Loucy (cell line): ENCODE results near the gene RAB11FIP5.

Experiments
- H2AFZ ChIP-seq: fragments of 200-600 bp; sonication (generic); 2 replicates; pipeline ENCODE4 v1.6.0; 2016; ENCODE audit warnings: antibody characterized with exemption, mild to moderate bottlenecking, low read length, moderate library complexity
- H3F3A ChIP-seq: fragments of 200-600 bp; 2 replicates; pipeline ENCODE4 v1.6.0; 2016; ENCODE audit warnings: antibody characterized with exemption, low read depth, mild to moderate bottlenecking
- H3K27me3 ChIP-seq: fragments of 200-600 bp; sonication (generic); 2 replicates; pipeline ENCODE4 v1.6.1; 2014; ENCODE audit warnings: low read length, mild to moderate bottlenecking; ENCODE audit not compliant: insufficient read depth, poor library complexity, severe bottlenecking
- H3K36me3 ChIP-seq: fragments of 200-600 bp; sonication (generic); 2 replicates; pipeline ENCODE4 v1.6.1; 2016; ENCODE audit warnings: low read length; ENCODE audit not compliant: insufficient read depth
- H3K4me1 ChIP-seq: fragments of 200-600 bp; sonication (generic); 2 replicates; pipeline ENCODE4 v1.5.1; 2014; ENCODE audit warnings: low read length, mild to moderate bottlenecking; ENCODE audit not compliant: insufficient read depth, poor library complexity, severe bottlenecking
- H3K4me2 ChIP-seq: fragments of 200-600 bp; sonication (generic); 2 replicates; pipeline ENCODE4 v1.6.0; 2014; ENCODE audit warnings: antibody characterized with exemption, low read length, low read depth, mild to moderate bottlenecking; ENCODE audit not compliant: poor library complexity, severe bottlenecking
- H3K4me3 ChIP-seq: fragments of 200-600 bp; sonication (generic); 2 replicates; pipeline ENCODE4 v1.5.1; 2014; ENCODE audit warnings: low read length, mild to moderate bottlenecking, mixed read lengths; ENCODE audit not compliant: poor library complexity, severe bottlenecking
- H3K79me2 ChIP-seq: fragments of 200-600 bp; sonication (generic); 2 replicates; pipeline ENCODE4 v1.6.1; 2014; ENCODE audit warnings: low read length; ENCODE audit not compliant: insufficient read depth
- H3K9ac ChIP-seq: fragments of 200-600 bp; sonication (generic); 2 replicates; pipeline ENCODE4 v1.6.0; 2014; ENCODE audit warnings: mild to moderate bottlenecking, low read depth, low read length, moderate library complexity; ENCODE audit not compliant: poor library complexity, severe bottlenecking
- H3K9me2 ChIP-seq: fragments of 200-600 bp; sonication (generic); replicated peaks from 2 replicates; pipeline ENCODE4 v1.6.1; 2016; ENCODE audit warnings: low read depth, low read length, mixed read lengths
- H3K9me3 ChIP-seq: fragments of 200-600 bp; sonication (generic); 2 replicates; pipeline ENCODE4 v1.6.1; 2014; ENCODE audit warnings: mild to moderate bottlenecking, antibody characterized with exemption, low read length, low read depth; ENCODE audit not compliant: insufficient read depth
- H4K20me1 ChIP-seq: fragments of 200-600 bp; sonication (generic); 2 replicates; pipeline ENCODE4 v1.6.0; 2014; ENCODE audit warnings: antibody characterized with exemption, low read length, mild to moderate bottlenecking; ENCODE audit not compliant: insufficient read depth, poor library complexity, severe bottlenecking
- EZH2phosphoT487 ChIP-seq: fragments of 200-600 bp; IDR thresholded peaks from 2 replicates; pipeline ENCODE4 v1.6.1; 2018; ENCODE audit warnings: antibody characterized with exemption, mild to moderate bottlenecking, moderate library complexity, borderline replicate concordance
- TF ChIP-seq, protein P1 (sequence below): fragments of 200-600 bp; sonication (generic); conservative IDR thresholded peaks from 2 replicates; pipeline ENCODE4 v1.5.1; 2014; ENCODE audit warnings: mild to moderate bottlenecking, antibody characterized with exemption, low read length

RAB11FIP5 gene

DNA sequence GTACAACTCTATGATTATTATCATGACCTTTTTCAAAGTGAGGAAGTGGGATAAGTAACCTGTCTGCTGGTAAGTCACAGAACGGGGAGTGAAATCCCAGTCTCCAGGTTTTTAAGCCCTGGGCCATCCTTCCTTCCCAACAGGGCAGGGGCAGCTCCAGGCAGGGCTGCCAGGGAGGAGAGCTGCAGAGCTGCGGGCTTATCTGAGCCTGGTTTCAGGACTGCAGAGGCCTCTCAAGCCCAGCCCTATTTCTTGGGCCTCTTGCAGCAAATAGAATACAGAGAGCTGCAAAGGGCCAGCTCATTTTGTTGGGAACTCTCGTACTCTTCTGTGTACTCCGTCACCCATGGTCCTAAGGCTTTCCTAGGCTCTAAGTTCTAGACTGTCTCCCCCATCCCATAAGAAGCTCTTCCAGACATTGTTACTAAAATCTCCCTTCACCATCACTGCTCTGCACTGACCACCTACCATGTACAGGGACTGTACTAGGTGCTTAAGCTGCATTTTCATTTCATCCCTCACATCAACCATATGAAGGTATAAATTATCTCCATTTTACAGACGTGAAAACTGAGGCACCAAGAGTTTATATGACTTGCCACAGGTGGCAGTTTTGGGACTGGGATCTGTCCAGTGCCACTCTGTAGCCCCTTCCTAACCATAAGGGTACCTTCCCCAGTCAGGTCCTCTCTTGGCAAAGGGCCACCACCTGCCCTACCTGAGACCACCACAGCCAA lies 3.1 kb downstream of the RAB11FIP5 start:
- no peak for TF ChIP-seq EZH2phosphoT487
- TF ChIP-seq, protein P1, sequence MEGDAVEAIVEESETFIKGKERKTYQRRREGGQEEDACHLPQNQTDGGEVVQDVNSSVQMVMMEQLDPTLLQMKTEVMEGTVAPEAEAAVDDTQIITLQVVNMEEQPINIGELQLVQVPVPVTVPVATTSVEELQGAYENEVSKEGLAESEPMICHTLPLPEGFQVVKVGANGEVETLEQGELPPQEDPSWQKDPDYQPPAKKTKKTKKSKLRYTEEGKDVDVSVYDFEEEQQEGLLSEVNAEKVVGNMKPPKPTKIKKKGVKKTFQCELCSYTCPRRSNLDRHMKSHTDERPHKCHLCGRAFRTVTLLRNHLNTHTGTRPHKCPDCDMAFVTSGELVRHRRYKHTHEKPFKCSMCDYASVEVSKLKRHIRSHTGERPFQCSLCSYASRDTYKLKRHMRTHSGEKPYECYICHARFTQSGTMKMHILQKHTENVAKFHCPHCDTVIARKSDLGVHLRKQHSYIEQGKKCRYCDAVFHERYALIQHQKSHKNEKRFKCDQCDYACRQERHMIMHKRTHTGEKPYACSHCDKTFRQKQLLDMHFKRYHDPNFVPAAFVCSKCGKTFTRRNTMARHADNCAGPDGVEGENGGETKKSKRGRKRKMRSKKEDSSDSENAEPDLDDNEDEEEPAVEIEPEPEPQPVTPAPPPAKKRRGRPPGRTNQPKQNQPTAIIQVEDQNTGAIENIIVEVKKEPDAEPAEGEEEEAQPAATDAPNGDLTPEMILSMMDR = no peak
- Histone ChIP-seq H3K9me2 (no peaks in the 10 kb centered on the region), H3F3A (0 out of 2 replicates have a peak, but pooled peaks cover 6% of the 10 kb centered on the region), H3K4me3 (peak overlapping the region; percentile 73), H3K9ac (peak overlapping the region; percentile 2), H2AFZ (no peak overlapping the region), H3K79me2 (peaks cover 25% of the 10 kb centered on the region; the same call in 1 of the 2 replicates), H3K4me1 (peaks cover 59% of the 10 kb centered on the region), H4K20me1 (no peaks in the 10 kb centered on the region), H3K9me3 (no peaks in the 10 kb centered on the region), H3K27me3 (no peaks in the 10 kb centered on the region), H3K4me2 (peak overlapping the region; percentile 70), H3K36me3 (no peaks in the 10 kb centered on the region)

DNA sequence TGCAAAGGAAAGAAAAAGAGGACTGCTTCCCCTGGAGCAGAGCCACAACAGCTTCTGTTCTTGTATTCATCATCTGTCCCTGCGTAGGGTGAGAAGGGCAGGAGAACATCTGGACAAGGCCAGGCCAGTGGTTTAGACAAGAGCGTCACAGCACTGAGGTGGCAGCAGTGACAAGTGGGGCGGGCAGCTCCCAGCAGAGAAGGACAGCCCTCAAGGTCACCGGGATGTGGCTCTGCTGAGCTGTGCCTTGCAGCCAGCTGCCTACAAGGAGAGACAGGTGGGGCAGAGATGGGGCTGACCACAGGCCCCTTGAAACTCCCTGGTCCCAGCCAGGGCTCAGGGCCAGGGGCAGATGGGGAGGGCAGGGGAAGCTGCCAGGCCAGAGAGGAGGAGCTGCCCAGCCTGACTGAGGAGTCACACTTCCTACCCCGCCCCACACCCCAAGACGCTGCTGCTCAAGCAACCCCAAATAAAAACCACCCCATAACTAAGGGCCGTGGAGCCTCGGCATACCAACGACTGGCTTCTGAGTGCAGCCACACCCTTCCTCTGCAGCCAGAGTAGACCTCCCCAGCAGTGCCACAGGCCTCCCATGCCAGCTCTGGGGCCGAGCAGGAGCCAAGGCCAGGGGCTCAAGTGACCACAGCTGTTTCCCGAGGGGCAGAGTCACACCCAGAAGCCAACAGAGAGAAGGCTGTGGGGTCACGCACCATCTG lies 5.4 kb downstream of the RAB11FIP5 start:
- TF ChIP-seq, protein P1 = no peak
- no peak for TF ChIP-seq EZH2phosphoT487
- Histone ChIP-seq H2AFZ (no peak overlapping the region), H4K20me1 (no peaks in the 10 kb centered on the region), H3K4me2 (peak overlapping the region; percentile 54), H3K4me3 (peak overlapping the region; percentile 34), H3K36me3 (no peaks in the 10 kb centered on the region), H3K9me2 (no peaks in the 10 kb centered on the region), H3F3A (no peaks in the 10 kb centered on the region), H3K27me3 (no peaks in the 10 kb centered on the region), H3K79me2 (peaks cover 26% of the 10 kb centered on the region; the same call in 1 of the 2 replicates), H3K4me1 (peaks cover 69% of the 10 kb centered on the region), H3K9me3 (no peaks in the 10 kb centered on the region), H3K9ac (peak overlapping the region; percentile 26)

DNA sequence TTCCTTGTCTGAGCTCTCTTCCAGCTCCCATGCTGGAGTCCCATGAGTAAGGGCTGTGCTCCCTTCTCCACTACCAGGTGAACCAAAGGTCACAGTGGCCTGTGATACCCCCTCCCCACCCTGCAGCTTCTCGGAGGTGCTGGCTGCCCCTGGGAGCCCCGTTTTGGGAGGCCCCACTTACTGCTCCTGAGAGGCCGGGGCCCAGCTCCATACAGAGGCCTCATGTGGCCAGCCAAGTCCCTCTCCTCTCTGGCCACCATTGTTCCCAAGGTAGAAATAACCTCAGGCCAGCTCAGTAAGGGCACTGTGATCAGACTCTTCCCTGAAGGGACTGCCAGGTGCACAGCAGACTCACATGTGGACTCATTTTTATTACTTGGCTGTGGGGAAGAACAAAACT lies 6.0 kb downstream of the RAB11FIP5 start:
- Histone ChIP-seq H3K4me1 (peaks cover 72% of the 10 kb centered on the region), H3K36me3 (no peaks in the 10 kb centered on the region), H3K9me3 (no peaks in the 10 kb centered on the region), H3K9me2 (no peaks in the 10 kb centered on the region), H3K9ac (peak overlapping the region; percentile 26), H3F3A (no peaks in the 10 kb centered on the region), H3K4me2 (peak overlapping the region; percentile 54), H2AFZ (no peak overlapping the region), H3K27me3 (no peaks in the 10 kb centered on the region), H3K79me2 (peaks cover 22% of the 10 kb centered on the region; the same call in 1 of the 2 replicates), H3K4me3 (peak overlapping the region; percentile 34), H4K20me1 (no peaks in the 10 kb centered on the region)
- TF ChIP-seq EZH2phosphoT487 = no peak
- TF ChIP-seq, protein P1 = no peak
